ENCODE data around the gene PUM1. TPM values are rescaled to one million over a fixed set of nuclear protein-coding genes. Genes with fewer than 3 reads are reported as not detected.

The PUM1 gene
- total and polyA plus RNA-seq, 2 experiments from 2014 or later: 68.6 to 97.4 TPM

- 78% methylated on average over 6 of the region's 6 CpGs for WGBS (ENCODE audit: low lambda C conversion rate, missing lambda C conversion rate)
- H3K4me3 ChIP-seq: no peak overlapping the region
- peak overlapping the region; percentile 8 for H3K27ac ChIP-seq
- no peak overlapping the region for H2AFZ ChIP-seq
- H3K4me2 ChIP-seq: no peak overlapping the region
- peaks cover 100% of the 10 kb centered on the region for H3K79me2 ChIP-seq
- H3K27me3 ChIP-seq: no peaks in the 10 kb centered on the region
- H4K20me1 ChIP-seq (ENCODE audit: insufficient read depth, poor library complexity, severe bottlenecking): peaks cover 100% of the 10 kb centered on the region
- H3K4me1 ChIP-seq (ENCODE audit: insufficient read depth): peaks cover 64% of the 10 kb centered on the region
- no peaks in the 10 kb centered on the region for H3K9me3 ChIP-seq (ENCODE audit: low read depth)
- no peak for TF ChIP-seq EZH2phosphoT487 (IDR thresholded peaks at IDR 0.05; ENCODE audit: low read depth, severe bottlenecking, unreplicated experiment)
- no peak for TF ChIP-seq CTCF (IDR thresholded peaks at IDR 0.05; ENCODE audit: poor library complexity)
- TF ChIP-seq EZH2 (IDR thresholded peaks at IDR 0.05; ENCODE audit: borderline replicate concordance): no peak
- no peak for DNase-seq (ENCODE audit: low spot score)
- no peaks in the 10 kb centered on the region for H3K9me2 ChIP-seq (replicated peaks; ENCODE audit: insufficient read depth)
- no peaks in the 10 kb centered on the region for H3K36me3 ChIP-seq (replicated peaks; ENCODE audit: insufficient read depth, low read depth)
Observed at GRCh38 chr1:31010086-31010989, 55.2 kb downstream of the PUM1 start.

- Histone ChIP-seq H3K79me2 (peaks cover 100% of the 10 kb centered on the region), H2AFZ (no peak overlapping the region), H4K20me1 (ENCODE audit: insufficient read depth, poor library complexity, severe bottlenecking) (peaks cover 100% of the 10 kb centered on the region), H3K4me2 (peak overlapping the region; percentile 57), H3K9me2 (replicated peaks; ENCODE audit: insufficient read depth) (no peaks in the 10 kb centered on the region), H3K4me1 (ENCODE audit: insufficient read depth) (peaks cover 78% of the 10 kb centered on the region), H3K9me3 (ENCODE audit: low read depth) (no peaks in the 10 kb centered on the region), H3K27ac (peak overlapping the region; percentile 70), H3K4me3 (no peak overlapping the region), H3K36me3 (replicated peaks; ENCODE audit: insufficient read depth, low read depth) (no peaks in the 10 kb centered on the region), H3K27me3 (no peaks in the 10 kb centered on the region)
- peak; percentile 52 for DNase-seq (ENCODE audit: low spot score)
- WGBS (ENCODE audit: low lambda C conversion rate, missing lambda C conversion rate): 47% methylated on average over 2 of the region's 2 CpGs
- TF ChIP-seq CTCF (IDR thresholded peaks at IDR 0.05; ENCODE audit: poor library complexity) (no peak), EZH2phosphoT487 (IDR thresholded peaks at IDR 0.05; ENCODE audit: low read depth, severe bottlenecking, unreplicated experiment) (no peak), EZH2 (IDR thresholded peaks at IDR 0.05; ENCODE audit: borderline replicate concordance) (no peak)
Observed at GRCh38 chr1:31007462-31007991, 58.0 kb downstream of the PUM1 start.

- Histone ChIP-seq H4K20me1 (ENCODE audit: insufficient read depth, poor library complexity, severe bottlenecking) (peaks cover 100% of the 10 kb centered on the region), H3K4me3 (no peak overlapping the region), H3K9me3 (ENCODE audit: low read depth) (no peaks in the 10 kb centered on the region), H3K9me2 (replicated peaks; ENCODE audit: insufficient read depth) (no peaks in the 10 kb centered on the region), H3K79me2 (peaks cover 100% of the 10 kb centered on the region), H3K27ac (peak overlapping the region; percentile 70), H3K4me2 (peak overlapping the region; percentile 57), H3K27me3 (no peaks in the 10 kb centered on the region), H3K36me3 (replicated peaks; ENCODE audit: insufficient read depth, low read depth) (no peaks in the 10 kb centered on the region), H2AFZ (no peak overlapping the region), H3K4me1 (ENCODE audit: insufficient read depth) (peaks cover 77% of the 10 kb centered on the region)
- TF ChIP-seq EZH2phosphoT487 (IDR thresholded peaks at IDR 0.05; ENCODE audit: low read depth, severe bottlenecking, unreplicated experiment) (no peak), CTCF (IDR thresholded peaks at IDR 0.05; ENCODE audit: poor library complexity) (no peak), EZH2 (IDR thresholded peaks at IDR 0.05; ENCODE audit: borderline replicate concordance) (no peak)
- 80% methylated on average over 2 of the region's 2 CpGs for WGBS (ENCODE audit: low lambda C conversion rate, missing lambda C conversion rate)
- no peak for DNase-seq (ENCODE audit: low spot score)
Observed at GRCh38 chr1:31006747-31007146, 58.8 kb downstream of the PUM1 start.
